Neural cell (in vitro differentiated cells): ENCODE measurements around the gene CD248. TPM values are rescaled to one million over a fixed set of nuclear protein-coding genes. Genes with fewer than 3 reads are reported as not detected.

ENCODE experiments used
- H2AFZ ChIP-seq: fragments of 200-600, 300-800 bp; sonication (generic), shearing (Covaris generic); 2 replicates; pipeline ENCODE4 v1.6.0; 2014; ENCODE audit warnings: low read depth, mild to moderate bottlenecking, antibody characterized with exemption, low read length, moderate library complexity
- H3F3A ChIP-seq: fragments of 200-600 bp; shearing (Covaris generic); 2 replicates; pipeline ENCODE4 v1.6.1; 2016; ENCODE audit warnings: mild to moderate bottlenecking, moderate library complexity, mixed read lengths, antibody characterized with exemption, low read length; ENCODE audit not compliant: insufficient read depth, poor library complexity, severe bottlenecking
- H3K27ac ChIP-seq: fragments of 200-600, 300-800 bp; sonication (generic), shearing (Covaris generic); 2 replicates; pipeline ENCODE4 v1.5.1; 2014; ENCODE audit warnings: mild to moderate bottlenecking, low read length, moderate library complexity
- H3K27me3 ChIP-seq: fragments of 300-800, 200-600 bp; sonication (generic), shearing (Covaris generic); 2 replicates; pipeline ENCODE4 v1.6.0; 2014; ENCODE audit warnings: mild to moderate bottlenecking, low read depth, low read length, moderate library complexity; ENCODE audit not compliant: insufficient read depth
- H3K36me3 ChIP-seq: fragments of 300-800, 200-600 bp; sonication (generic), shearing (Covaris generic); 2 replicates; pipeline ENCODE4 v1.5.1; 2014; ENCODE audit warnings: mild to moderate bottlenecking, antibody characterized with exemption, low read length, moderate library complexity; ENCODE audit not compliant: insufficient read depth
- H3K4me2 ChIP-seq: fragments of 300-800, 200-600 bp; sonication (generic), shearing (Covaris generic); 2 replicates; pipeline ENCODE4 v1.6.0; 2014; ENCODE audit warnings: mild to moderate bottlenecking, low read length
- H3K4me3 ChIP-seq: fragments of 300-800, 200-600 bp; sonication (generic), shearing (Covaris generic); 2 replicates; pipeline ENCODE4 v1.5.1; 2014; ENCODE audit warnings: mild to moderate bottlenecking, low read length, moderate library complexity
- H3K79me2 ChIP-seq: fragments of 200-600 bp; shearing (Covaris generic); replicated peaks from 2 replicates; pipeline ENCODE4 v1.6.0; 2014; ENCODE audit warnings: mild to moderate bottlenecking, low read length, moderate library complexity; ENCODE audit not compliant: insufficient read depth
- H3K9ac ChIP-seq: fragments of 300-800, 200-600 bp; sonication (generic), shearing (Covaris generic); 2 replicates; pipeline ENCODE4 v1.6.1; 2016; ENCODE audit warnings: mild to moderate bottlenecking, low read length, mixed read lengths
- H3K9me2 ChIP-seq: fragments of 200-600 bp; shearing (Covaris generic); 2 replicates; pipeline ENCODE4 v1.6.1; 2016; ENCODE audit warnings: mild to moderate bottlenecking, low read length, mixed read lengths; ENCODE audit not compliant: insufficient read depth
- H3K9me3 ChIP-seq: fragments of 200-600, 300-800 bp; sonication (generic), shearing (Covaris generic); 2 replicates; pipeline ENCODE4 v1.6.1; 2016; ENCODE audit warnings: mild to moderate bottlenecking, mixed run types, low read length, moderate library complexity, mixed read lengths
- H4K20me1 ChIP-seq: fragments of 200-600 bp; shearing (Covaris generic); 2 replicates; pipeline ENCODE4 v1.6.1; 2016; ENCODE audit warnings: mild to moderate bottlenecking, mixed run types; ENCODE audit not compliant: insufficient read depth
- EP300 ChIP-seq: fragments of 450-650 bp; conservative IDR thresholded peaks from 2 replicates; pipeline ENCODE4 v1.6.1; 2014; ENCODE audit warnings: antibody characterized with exemption, mild to moderate bottlenecking, moderate library complexity; ENCODE audit not compliant: poor library complexity, severe bottlenecking
- EZH2 ChIP-seq: fragments of 200-600, 300-800 bp; shearing (Covaris generic), sonication (generic); IDR thresholded peaks from 2 replicates; pipeline ENCODE4 v1.6.1; 2014; ENCODE audit warnings: antibody characterized with exemption, low read length, borderline replicate concordance, mild to moderate bottlenecking; ENCODE audit not compliant: insufficient read depth, poor library complexity, severe bottlenecking
- MXI1 ChIP-seq: fragments of 450-650 bp; conservative IDR thresholded peaks from 2 replicates; pipeline ENCODE4 v1.6.1; 2014; ENCODE audit warnings: antibody characterized with exemption, mild to moderate bottlenecking; ENCODE audit not compliant: poor library complexity, severe bottlenecking
- POLR2AphosphoS5 ChIP-seq: IDR thresholded peaks from 2 replicates; pipeline ENCODE4 v1.6.1; 2012
- RAD21 ChIP-seq: fragments of 450-650 bp; conservative IDR thresholded peaks from 2 replicates; pipeline ENCODE4 v1.6.1; 2014; ENCODE audit warnings: antibody characterized with exemption, mild to moderate bottlenecking, moderate library complexity
- SMC3 ChIP-seq: fragments of 450-650 bp; conservative IDR thresholded peaks from 2 replicates; pipeline ENCODE4 v1.6.1; 2014; ENCODE audit warnings: antibody characterized with exemption, mild to moderate bottlenecking, moderate library complexity; ENCODE audit not compliant: poor library complexity
- TAF1 ChIP-seq: IDR thresholded peaks from 2 replicates; pipeline ENCODE4 v1.6.1; 2012; ENCODE audit warnings: low read depth
- polyA plus RNA-seq: library from polyadenylated mRNA; depleted of rRNA; stranded (reverse); fragments of >200 nt; gene quantifications from 2 replicates; pipeline ENCODE4 v1.2.3, GENCODE V29; 2014
- TF ChIP-seq, protein P1 (sequence below): fragments of 450-650 bp; IDR thresholded peaks from 2 replicates; pipeline ENCODE4 v1.5.1; 2014; ENCODE audit warnings: antibody characterized with exemption, mild to moderate bottlenecking, moderate library complexity; ENCODE audit not compliant: poor library complexity, severe bottlenecking
- TF ChIP-seq, protein P2 (sequence below): IDR thresholded peaks from 2 replicates; pipeline ENCODE4 v1.6.1; 2012; ENCODE audit warnings: borderline replicate concordance

Gene CD248
- polyA plus RNA-seq, 1 donor from 2014 or later, result not detected

DNA sequence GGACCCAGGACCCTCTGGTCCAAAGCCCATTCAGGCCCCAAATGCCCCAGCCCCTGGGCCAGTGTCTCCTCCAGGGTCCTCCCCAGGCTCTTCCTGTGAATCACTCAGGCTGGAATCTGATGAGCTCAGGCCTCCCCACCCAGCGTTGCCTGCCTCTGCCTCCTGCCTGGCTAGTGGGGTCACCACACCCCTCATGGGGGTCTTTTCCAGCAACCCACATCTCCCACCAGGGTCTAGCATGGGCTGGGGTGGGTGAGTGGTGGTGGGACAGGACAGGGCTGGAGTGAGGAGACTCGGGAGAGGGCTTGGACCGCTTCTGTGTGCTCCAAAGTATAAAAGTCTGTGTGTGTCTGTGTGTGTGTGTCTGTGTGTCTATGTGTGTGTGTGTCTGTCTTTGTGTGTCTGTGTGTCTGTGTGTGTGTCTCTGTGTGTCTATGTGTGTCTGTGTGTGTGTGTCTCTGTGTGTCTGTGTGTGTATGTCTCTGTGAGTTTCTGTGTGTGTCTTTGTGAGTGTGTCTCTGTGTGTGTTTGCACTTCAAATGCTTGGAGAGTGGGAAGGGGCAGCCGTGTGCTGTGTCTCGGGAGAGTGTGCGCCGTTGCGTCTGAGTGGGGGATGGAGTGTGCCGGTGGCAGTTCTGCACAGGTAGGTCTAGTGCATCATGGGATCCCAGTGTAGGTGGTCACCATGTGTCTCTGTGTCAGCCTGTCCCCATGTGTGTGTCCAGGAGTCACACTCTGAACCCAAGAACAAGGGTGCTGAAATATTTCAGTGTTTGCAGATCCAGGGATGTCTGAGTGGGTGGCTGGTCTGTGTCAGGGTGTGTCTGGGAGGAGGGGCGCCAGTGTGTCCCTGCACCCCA lies 10.6 kb upstream of the CD248 start (continued):
- no peak for TF ChIP-seq EZH2
- TF ChIP-seq MXI1, result no peak
- no peak for TF ChIP-seq POLR2AphosphoS5

DNA sequence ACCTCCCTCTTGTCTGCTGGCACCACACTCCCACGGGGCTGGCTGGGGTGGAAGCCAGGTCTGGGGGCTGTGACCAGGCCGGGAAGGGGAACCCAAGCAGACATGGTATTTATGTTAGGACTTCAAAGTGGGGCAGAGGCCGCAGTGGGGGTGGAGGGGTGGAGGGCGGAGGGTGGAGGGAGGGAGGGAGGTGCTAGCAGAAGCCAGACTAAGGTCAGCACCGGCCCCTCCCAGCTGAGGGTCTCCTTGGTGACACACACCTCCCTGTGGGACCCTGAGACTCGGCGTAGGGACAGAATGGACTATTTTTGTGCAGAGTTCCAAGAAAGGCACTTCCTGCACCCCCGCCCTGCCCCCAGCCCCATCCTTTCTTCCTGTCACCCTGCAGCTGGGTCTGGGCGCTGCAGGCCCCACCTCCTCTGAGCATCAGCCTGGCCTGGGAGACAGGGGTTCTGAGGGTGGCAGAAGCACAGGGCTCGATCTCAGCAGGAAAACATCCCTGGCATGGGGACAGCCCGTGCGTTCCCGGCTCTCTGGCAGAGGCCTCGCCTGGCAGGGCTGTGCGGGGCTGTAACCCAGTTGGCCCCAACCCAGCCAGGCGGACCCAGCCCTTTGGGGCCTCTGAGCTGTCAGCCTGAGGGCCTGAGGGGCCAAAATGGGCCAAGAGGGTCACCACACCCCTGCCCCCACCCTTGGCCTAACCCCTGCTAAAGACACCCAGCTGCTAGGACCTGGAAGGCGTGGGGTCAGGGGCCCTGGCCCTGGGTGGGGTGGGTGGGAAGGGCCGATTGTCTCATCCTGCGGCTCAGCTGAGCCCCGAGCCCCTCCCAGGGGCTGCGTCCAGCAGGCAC lies 9.6 kb upstream of the CD248 start:
- Histone ChIP-seq H4K20me1 (no peaks in the 10 kb centered on the region), H3F3A (no peaks in the 10 kb centered on the region), H3K27ac (no peak overlapping the region), H3K4me2 (no peak overlapping the region), H3K27me3 (no peaks in the 10 kb centered on the region), H3K9me2 (no peaks in the 10 kb centered on the region), H3K79me2 (no peaks in the 10 kb centered on the region), H3K9me3 (no peaks in the 10 kb centered on the region), H3K9ac (no peak overlapping the region), H3K4me3 (no peak overlapping the region), H3K36me3 (no peaks in the 10 kb centered on the region), H2AFZ (no peak overlapping the region)
- no peak for TF ChIP-seq MXI1

DNA sequence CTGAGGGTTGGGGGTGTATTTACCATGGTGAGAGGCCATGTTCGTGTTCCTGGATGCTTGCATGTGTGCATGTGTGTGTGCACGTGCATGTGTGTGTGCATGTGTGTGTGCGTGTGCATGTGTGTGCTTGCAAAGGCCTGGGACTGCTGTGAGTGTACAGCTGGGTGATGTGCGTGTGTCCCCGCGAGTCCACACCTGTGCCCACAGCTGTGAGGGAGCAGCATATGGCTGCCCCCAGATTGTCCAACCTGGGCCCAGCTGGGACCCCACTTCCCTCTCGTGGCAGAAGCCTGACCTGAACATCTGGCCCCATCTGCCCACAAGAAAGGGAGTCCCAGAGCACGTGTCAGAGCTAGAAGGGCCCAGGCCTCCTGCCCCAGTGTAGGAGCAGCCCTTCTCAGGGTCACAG lies 8.4 kb upstream of the CD248 start:
- H3K4me3 ChIP-seq, result no peak overlapping the region
- H3K36me3 ChIP-seq, result no peaks in the 10 kb centered on the region
- no peaks in the 10 kb centered on the region for H3K9me2 ChIP-seq
- H3F3A ChIP-seq, result no peaks in the 10 kb centered on the region
- H3K9ac ChIP-seq, result no peak overlapping the region
- TF ChIP-seq TAF1 (no peak), EP300 (no peak), SMC3 (no peak), RAD21 (no peak), POLR2AphosphoS5 (no peak), EZH2 (no peak), MXI1 (no peak)
- TF ChIP-seq, protein P1, sequence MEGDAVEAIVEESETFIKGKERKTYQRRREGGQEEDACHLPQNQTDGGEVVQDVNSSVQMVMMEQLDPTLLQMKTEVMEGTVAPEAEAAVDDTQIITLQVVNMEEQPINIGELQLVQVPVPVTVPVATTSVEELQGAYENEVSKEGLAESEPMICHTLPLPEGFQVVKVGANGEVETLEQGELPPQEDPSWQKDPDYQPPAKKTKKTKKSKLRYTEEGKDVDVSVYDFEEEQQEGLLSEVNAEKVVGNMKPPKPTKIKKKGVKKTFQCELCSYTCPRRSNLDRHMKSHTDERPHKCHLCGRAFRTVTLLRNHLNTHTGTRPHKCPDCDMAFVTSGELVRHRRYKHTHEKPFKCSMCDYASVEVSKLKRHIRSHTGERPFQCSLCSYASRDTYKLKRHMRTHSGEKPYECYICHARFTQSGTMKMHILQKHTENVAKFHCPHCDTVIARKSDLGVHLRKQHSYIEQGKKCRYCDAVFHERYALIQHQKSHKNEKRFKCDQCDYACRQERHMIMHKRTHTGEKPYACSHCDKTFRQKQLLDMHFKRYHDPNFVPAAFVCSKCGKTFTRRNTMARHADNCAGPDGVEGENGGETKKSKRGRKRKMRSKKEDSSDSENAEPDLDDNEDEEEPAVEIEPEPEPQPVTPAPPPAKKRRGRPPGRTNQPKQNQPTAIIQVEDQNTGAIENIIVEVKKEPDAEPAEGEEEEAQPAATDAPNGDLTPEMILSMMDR, result no peak
- TF ChIP-seq, protein P2, sequence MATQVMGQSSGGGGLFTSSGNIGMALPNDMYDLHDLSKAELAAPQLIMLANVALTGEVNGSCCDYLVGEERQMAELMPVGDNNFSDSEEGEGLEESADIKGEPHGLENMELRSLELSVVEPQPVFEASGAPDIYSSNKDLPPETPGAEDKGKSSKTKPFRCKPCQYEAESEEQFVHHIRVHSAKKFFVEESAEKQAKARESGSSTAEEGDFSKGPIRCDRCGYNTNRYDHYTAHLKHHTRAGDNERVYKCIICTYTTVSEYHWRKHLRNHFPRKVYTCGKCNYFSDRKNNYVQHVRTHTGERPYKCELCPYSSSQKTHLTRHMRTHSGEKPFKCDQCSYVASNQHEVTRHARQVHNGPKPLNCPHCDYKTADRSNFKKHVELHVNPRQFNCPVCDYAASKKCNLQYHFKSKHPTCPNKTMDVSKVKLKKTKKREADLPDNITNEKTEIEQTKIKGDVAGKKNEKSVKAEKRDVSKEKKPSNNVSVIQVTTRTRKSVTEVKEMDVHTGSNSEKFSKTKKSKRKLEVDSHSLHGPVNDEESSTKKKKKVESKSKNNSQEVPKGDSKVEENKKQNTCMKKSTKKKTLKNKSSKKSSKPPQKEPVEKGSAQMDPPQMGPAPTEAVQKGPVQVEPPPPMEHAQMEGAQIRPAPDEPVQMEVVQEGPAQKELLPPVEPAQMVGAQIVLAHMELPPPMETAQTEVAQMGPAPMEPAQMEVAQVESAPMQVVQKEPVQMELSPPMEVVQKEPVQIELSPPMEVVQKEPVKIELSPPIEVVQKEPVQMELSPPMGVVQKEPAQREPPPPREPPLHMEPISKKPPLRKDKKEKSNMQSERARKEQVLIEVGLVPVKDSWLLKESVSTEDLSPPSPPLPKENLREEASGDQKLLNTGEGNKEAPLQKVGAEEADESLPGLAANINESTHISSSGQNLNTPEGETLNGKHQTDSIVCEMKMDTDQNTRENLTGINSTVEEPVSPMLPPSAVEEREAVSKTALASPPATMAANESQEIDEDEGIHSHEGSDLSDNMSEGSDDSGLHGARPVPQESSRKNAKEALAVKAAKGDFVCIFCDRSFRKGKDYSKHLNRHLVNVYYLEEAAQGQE, result no peak
- H3K4me2 ChIP-seq, result no peak overlapping the region
- H3K9me3 ChIP-seq, result no peaks in the 10 kb centered on the region
- no peaks in the 10 kb centered on the region for H3K27me3 ChIP-seq
- no peak overlapping the region for H3K27ac ChIP-seq
- no peak overlapping the region for H2AFZ ChIP-seq
- H4K20me1 ChIP-seq, result no peaks in the 10 kb centered on the region
- H3K79me2 ChIP-seq, result no peaks in the 10 kb centered on the region
